SK-N-SH (cell line): ENCODE measurements around the gene PASK.

Experiments
- CHD2 ChIP-seq: fragments of 150-350 bp; IDR thresholded peaks from 2 replicates; pipeline ENCODE4 v1.6.1; 2018; ENCODE audit warnings: low read length; ENCODE audit not compliant: partially characterized antibody
- EZH2phosphoT487 ChIP-seq: fragments of 200-600 bp; sonication (generic); IDR thresholded peaks from 2 replicates; pipeline ENCODE4 v1.6.1; 2017; ENCODE audit warnings: low read depth, mixed run types, mild to moderate bottlenecking, antibody characterized with exemption, moderate library complexity, borderline replicate concordance
- FOXM1 ChIP-seq: IDR thresholded peaks from 2 replicates; pipeline ENCODE4 v1.4.0; 2012; ENCODE audit warnings: low read depth, mild to moderate bottlenecking
- GATA2 ChIP-seq: sonication (generic); formaldehyde crosslinking; IDR thresholded peaks from 2 replicates; pipeline ENCODE4 v1.5.0; 2020; ENCODE audit warnings: mild to moderate bottlenecking, missing genetic modification reagents
- NFIC ChIP-seq: IDR thresholded peaks from 2 replicates; pipeline ENCODE4 v1.4.0; 2012; ENCODE audit warnings: borderline replicate concordance
- POLR2AphosphoS5 ChIP-seq: IDR thresholded peaks from 2 replicates; pipeline ENCODE4 v1.6.1; 2012; ENCODE audit warnings: low read depth, low read length
- RXRA ChIP-seq: IDR thresholded peaks from 2 replicates; pipeline ENCODE4 v1.4.0; 2012; ENCODE audit warnings: low read depth, mild to moderate bottlenecking, borderline replicate concordance
- SIN3A ChIP-seq: IDR thresholded peaks from 2 replicates; pipeline ENCODE4 v1.6.1; 2012; ENCODE audit warnings: low read depth, mild to moderate bottlenecking, low read length, moderate library complexity, borderline replicate concordance
- TAF1 ChIP-seq: IDR thresholded peaks from 2 replicates; pipeline ENCODE4 v1.6.1; 2012; ENCODE audit warnings: low read depth, mild to moderate bottlenecking, low read length, moderate library complexity, borderline replicate concordance
- TCF12 ChIP-seq: IDR thresholded peaks from 2 replicates; pipeline ENCODE4 v1.4.0; 2012
- TF ChIP-seq, protein P1 (sequence below): fragments of 200-600 bp; sonication (generic); IDR thresholded peaks from 2 replicates; pipeline ENCODE4 v1.6.1; 2017; ENCODE audit warnings: antibody characterized with exemption, mild to moderate bottlenecking, moderate library complexity
- TF ChIP-seq, protein P2 (sequence below): IDR thresholded peaks from 2 replicates; pipeline ENCODE4 v1.6.1; 2012; ENCODE audit warnings: mild to moderate bottlenecking, low read depth, low read length, moderate library complexity
- TF ChIP-seq, protein P3 (sequence below): IDR thresholded peaks from 2 replicates; pipeline ENCODE4 v1.4.0; 2012; ENCODE audit warnings: low read depth, borderline replicate concordance

DNA sequence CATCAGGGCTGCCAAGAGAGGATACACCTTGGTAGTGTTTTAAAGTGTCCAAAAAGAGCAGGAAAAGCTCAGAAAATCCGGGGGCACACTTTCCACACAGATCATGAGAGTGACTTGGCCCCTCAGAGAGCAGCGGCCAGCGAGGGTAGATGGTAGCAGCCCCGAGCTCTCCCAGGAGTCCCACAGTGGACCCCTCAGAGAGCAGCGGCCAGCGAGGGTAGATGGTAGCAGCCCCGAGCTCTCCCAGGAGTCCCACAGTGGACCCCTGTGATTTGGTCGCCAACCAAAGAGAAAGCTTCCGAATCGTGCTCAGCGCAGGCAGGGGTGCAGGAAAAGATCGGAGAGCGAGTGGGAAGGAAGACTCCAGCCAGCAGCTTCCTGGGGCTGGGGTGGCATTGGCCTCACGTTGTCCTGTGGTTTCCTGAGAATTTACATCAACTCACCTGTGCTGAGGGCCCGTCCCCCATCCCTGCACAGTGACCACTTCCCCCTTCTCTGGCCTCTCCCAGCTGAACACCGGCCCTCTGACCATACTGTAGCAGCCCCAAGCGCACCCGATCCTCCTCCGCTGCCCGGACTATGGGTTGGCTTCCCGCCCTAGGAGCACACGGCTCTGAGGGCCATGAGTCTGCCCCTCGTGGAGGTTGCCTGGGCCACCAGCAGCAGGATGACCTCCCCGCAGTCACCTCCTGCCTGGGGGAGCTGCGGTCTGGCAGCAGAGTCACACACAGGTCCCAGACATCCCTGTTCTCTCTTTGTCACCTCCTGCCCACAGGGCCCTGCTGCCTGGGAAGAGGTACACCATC lies 80.9 kb downstream of the PASK start:
- TF ChIP-seq, protein P1, sequence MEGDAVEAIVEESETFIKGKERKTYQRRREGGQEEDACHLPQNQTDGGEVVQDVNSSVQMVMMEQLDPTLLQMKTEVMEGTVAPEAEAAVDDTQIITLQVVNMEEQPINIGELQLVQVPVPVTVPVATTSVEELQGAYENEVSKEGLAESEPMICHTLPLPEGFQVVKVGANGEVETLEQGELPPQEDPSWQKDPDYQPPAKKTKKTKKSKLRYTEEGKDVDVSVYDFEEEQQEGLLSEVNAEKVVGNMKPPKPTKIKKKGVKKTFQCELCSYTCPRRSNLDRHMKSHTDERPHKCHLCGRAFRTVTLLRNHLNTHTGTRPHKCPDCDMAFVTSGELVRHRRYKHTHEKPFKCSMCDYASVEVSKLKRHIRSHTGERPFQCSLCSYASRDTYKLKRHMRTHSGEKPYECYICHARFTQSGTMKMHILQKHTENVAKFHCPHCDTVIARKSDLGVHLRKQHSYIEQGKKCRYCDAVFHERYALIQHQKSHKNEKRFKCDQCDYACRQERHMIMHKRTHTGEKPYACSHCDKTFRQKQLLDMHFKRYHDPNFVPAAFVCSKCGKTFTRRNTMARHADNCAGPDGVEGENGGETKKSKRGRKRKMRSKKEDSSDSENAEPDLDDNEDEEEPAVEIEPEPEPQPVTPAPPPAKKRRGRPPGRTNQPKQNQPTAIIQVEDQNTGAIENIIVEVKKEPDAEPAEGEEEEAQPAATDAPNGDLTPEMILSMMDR, result no peak
- TF ChIP-seq NFIC (no peak), FOXM1 (no peak), CHD2 (no peak), TCF12 (no peak), SIN3A (no peak), EZH2phosphoT487 (no peak), POLR2AphosphoS5 (no peak), RXRA (no peak), TAF1 (no peak), GATA2 (CRISPR knock-in tag) (no peak)
- TF ChIP-seq, protein P2, sequence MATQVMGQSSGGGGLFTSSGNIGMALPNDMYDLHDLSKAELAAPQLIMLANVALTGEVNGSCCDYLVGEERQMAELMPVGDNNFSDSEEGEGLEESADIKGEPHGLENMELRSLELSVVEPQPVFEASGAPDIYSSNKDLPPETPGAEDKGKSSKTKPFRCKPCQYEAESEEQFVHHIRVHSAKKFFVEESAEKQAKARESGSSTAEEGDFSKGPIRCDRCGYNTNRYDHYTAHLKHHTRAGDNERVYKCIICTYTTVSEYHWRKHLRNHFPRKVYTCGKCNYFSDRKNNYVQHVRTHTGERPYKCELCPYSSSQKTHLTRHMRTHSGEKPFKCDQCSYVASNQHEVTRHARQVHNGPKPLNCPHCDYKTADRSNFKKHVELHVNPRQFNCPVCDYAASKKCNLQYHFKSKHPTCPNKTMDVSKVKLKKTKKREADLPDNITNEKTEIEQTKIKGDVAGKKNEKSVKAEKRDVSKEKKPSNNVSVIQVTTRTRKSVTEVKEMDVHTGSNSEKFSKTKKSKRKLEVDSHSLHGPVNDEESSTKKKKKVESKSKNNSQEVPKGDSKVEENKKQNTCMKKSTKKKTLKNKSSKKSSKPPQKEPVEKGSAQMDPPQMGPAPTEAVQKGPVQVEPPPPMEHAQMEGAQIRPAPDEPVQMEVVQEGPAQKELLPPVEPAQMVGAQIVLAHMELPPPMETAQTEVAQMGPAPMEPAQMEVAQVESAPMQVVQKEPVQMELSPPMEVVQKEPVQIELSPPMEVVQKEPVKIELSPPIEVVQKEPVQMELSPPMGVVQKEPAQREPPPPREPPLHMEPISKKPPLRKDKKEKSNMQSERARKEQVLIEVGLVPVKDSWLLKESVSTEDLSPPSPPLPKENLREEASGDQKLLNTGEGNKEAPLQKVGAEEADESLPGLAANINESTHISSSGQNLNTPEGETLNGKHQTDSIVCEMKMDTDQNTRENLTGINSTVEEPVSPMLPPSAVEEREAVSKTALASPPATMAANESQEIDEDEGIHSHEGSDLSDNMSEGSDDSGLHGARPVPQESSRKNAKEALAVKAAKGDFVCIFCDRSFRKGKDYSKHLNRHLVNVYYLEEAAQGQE, result no peak
- TF ChIP-seq, protein P3, sequence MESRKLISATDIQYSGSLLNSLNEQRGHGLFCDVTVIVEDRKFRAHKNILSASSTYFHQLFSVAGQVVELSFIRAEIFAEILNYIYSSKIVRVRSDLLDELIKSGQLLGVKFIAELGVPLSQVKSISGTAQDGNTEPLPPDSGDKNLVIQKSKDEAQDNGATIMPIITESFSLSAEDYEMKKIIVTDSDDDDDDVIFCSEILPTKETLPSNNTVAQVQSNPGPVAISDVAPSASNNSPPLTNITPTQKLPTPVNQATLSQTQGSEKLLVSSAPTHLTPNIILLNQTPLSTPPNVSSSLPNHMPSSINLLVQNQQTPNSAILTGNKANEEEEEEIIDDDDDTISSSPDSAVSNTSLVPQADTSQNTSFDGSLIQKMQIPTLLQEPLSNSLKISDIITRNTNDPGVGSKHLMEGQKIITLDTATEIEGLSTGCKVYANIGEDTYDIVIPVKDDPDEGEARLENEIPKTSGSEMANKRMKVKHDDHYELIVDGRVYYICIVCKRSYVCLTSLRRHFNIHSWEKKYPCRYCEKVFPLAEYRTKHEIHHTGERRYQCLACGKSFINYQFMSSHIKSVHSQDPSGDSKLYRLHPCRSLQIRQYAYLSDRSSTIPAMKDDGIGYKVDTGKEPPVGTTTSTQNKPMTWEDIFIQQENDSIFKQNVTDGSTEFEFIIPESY, result no peak
